GM18909 (cell line): Measurements from ENCODE around the gene AMPH.
A peak's percentile ranks its signal among the peaks of the same experiment; 100 is the strongest.
"Not testable (repeated sequence)": the region's sequence is repeated elsewhere in the genome, so short reads cannot be mapped to it uniquely, and the experiment has no call there.

ENCODE experiments used
- ATAC-seq: cut with Tn5 transposase; IDR thresholded peaks from one replicate; pipeline ENCODE4 v1.9.1; 2021; ENCODE audit warnings: mild to moderate bottlenecking; ENCODE audit not compliant: unreplicated experiment, poor library complexity

The AMPH gene

DNA sequence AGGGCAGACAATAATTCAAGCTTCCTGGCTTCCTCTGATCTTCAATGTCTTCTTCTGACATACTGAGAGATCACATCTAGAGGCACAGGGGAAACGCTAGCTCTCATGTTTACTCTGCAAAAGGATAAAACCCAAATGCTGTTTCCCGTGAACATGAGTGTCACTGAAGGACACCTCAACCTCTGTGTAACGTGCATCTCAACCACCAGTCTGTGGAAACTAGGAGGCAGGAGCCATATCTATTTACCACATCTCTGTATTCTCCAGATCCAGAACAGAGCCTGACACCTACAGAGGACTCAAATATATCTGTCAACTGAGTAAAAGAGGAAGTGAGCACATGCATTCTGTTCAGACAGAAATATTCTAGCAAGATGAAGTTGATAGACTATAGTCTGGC, 217.4 kb downstream of the AMPH start:
- peak; percentile 77 for ATAC-seq

GRCh38 chr7:38411404-38411803, 219.8 kb downstream of the AMPH start:
- no peak for ATAC-seq

DNA sequence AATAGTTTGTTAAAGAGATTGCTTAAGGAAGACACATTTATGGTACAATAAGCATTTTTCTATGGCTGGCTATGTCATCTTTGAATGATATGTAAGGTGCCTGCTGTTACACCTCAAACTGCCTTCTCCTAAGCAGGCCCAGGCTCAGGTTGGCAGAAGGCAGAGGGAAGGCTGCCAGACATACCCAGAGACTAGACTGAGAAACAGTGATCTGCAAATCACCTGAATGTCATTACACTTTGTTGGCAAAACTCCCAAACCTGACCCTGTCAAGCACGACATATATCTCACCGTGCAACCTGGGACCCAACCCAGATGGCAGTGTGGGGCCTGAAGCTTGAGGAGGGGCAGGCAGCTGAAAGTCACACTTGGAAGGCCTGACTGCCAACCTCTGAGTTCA, 221.1 kb downstream of the AMPH start:
- no peak for ATAC-seq

GRCh38 chr7:38409531-38409930, 221.6 kb downstream of the AMPH start:
- no peak for ATAC-seq

GRCh38 chr7:38398725-38399321, 232.3 kb downstream of the AMPH start:
- no peak for ATAC-seq

DNA sequence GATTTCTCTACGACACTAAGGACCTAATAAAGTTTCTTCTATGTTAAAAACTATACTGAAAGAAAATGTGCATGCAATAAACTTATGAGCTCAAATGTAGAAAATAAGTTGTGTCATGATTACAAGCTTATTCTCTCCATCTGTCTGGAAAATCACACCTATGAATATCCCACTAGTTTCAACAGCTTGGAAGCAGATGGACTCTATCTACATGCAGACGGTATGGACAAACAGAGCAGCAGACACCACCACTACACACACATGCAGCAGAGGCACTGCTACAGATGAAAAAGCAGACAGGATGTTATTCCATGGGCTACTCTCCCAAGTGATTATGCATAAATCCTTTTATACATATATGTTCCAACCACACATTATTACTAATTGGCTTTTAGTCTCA, 234.3 kb downstream of the AMPH start:
- ATAC-seq, result no peak

- not testable (repeated sequence) for ATAC-seq
Measured at GRCh38 chr7:38395921-38396552, 235.1 kb downstream of the AMPH start.

GRCh38 chr7:38394660-38395059, 236.5 kb downstream of the AMPH start:
- no peak for ATAC-seq

DNA sequence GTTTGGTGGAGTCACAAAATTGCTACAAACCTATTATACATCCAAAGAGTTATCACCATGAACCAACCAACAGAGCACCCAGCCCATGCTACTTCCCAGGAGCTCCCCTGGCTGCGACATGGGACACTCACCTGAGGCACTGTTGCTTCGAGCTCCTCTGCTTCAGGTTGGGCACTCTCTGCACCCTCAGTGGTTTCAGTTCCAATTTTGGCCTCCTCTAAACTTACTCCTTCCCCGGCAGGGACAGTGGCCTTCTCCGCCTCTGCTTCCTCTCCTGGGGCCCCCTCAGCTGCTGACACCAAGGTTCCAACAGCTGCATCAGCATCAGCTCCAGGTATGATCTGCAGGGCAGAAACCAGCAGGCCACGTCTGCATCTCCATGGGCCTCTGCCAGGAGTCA, 237.3 kb downstream of the AMPH start:
- peak; percentile 64 for ATAC-seq

DNA sequence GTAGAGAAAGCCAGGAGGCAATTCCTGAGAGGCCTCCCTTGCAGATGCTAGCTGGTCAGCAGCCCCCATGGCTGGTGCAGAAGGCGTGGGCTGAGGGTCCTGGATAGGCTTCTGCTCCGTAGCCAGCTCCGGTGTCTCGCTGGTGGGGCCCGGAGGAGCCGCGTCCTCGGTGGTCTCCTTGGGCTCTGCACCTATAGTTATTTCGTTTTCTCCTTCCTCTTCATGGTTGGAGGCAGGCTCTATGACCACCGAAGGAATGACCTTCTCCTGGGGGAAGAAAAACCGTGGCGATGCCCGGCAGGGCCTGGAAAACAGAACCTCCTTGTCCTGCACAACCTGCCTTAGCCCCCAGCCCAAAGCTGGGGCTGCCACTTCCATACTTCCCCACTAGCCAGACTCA, 239.4 kb downstream of the AMPH start:
- no peak for ATAC-seq

DNA sequence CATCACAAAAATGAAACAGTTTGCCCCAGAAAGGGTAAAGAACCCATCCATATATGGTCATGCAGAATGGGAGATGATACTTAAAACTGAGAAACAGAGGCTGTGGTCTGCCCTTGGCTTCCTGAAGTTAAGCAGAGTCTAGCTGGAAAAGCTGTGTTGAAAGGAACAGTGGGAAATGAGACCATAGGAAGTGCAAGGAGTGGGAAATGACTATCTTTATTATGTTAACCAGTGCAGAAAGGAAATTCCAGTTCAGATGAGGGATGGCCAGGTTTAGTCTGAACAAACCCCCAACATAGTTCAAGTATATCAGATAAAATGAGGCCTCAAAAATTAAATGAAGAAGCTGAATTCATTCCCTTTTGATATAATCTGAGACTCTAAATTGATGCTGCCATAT, 245.5 kb downstream of the AMPH start:
- ATAC-seq, result no peak

- ATAC-seq, result no peak
Measured at GRCh38 chr7:38383281-38383680, 247.9 kb downstream of the AMPH start.

- no peak for ATAC-seq
Measured at GRCh38 chr7:38382684-38383083, 248.5 kb downstream of the AMPH start.

DNA sequence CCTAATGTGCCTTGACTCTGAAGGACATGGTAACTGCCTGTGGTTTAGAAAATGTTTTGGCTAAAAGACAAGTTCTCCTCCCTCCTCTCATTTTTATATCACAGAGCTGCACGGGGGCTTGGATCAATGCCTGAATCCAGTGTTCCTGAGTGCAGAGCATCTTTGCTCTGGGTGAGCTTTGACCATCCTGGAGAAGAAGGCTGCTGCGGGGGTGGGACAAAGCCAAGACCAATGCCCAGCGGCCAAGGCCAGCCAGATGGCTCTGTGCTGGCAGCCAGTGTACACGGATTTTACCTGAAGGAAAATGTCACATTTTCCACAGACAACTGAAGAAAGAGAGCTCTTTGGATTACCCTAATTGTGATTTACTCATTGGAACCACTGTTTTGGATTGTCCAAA, 255.7 kb downstream of the AMPH start:
- no peak for ATAC-seq

GRCh38 chr7:38374507-38374906, 256.7 kb downstream of the AMPH start:
- peak; percentile 42 for ATAC-seq

- no peak for ATAC-seq
Measured at GRCh38 chr7:38373155-38373554, 258.0 kb downstream of the AMPH start.

DNA sequence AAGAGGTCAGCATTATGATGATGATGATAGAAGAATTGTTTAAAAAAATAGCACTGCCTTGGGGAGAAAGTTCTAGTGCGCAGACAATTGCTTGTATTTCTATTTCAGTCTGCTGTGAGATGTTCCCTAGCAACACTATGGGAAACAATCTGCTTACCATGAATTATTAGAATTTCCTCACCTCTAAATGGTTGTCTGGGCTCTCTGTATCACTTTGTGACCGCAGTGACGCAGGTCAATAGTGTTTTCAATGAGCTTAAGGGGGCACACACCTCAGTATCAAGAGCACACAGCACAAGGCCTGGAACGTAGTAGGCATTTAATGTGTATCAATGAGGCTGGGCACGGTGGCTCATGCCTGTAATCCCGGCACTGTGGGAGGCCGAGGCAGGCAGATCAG, 258.9 kb downstream of the AMPH start:
- no peak for ATAC-seq

DNA sequence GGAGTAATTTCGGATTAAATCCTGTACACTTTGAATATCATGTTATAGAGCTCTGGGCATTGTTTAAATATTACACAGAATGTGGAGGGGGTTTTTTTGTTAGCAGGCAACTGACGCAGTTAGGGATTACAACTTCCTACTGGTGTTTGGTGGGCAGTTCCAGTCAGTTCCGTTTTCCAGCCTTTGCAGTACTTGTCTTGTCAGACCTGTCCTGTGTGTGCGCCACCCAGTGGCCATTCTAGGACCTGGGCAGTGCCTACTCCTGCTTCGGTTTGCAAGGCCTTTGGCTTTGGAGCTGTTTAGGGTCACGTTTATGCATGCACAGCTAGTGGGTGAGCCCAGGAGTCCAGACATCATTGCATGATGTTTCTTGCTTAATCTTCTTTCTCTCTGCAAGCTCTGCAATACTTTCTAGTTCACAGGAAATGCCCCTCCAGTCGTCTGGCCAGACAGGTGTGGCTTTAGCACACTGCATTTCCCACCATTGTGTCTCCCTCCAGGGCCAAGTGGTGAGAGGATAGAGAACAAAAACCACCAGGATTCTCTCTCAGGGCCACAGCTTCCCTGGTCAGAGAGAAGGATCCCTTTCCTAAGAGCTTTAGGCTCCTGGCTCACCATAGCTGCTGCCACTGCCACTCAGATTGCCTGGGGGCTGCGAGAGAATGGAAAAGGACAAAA, 261.2 kb downstream of the AMPH start:
- ATAC-seq, result peak; percentile 75

DNA sequence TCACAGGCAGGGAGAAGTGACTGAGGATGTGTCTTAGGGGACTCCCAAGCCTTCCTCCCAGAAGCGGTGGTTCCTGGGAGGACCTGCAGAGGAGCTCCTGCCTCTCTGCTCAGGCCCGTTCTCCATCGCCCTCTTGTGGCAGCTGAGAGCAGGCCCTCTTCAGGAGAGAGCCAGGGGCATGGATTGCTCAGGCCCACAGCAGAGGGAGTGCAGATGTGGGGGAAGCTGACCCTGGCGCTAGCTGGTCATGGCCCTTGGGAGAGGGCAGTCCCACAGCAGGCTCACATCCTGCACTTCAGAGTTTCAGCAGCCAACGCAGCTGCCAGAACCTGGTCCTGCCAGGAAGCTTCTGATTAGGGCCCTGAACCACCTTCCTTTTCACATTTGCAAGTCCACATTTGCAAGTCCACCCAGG, 263.0 kb downstream of the AMPH start:
- peak; percentile 54 for ATAC-seq

GRCh38 chr7:38367301-38367890, 263.8 kb downstream of the AMPH start:
- peak; percentile 78 for ATAC-seq

- not testable (repeated sequence) for ATAC-seq
Measured at GRCh38 chr7:38363379-38363778, 267.8 kb downstream of the AMPH start.
